SIG-M5 treated with dmso at 0.1 percent for 504 hours (cell line): ENCODE data around the gene ATXN7.

Experiments
- DNase-seq: peaks from one replicate; lab custom pipeline; 2025; ENCODE audit not compliant: unreplicated experiment; lab: John Stamatoyannopoulos, UW

ATXN7 gene

GRCh38 chr3:63863150-63864007, at the start of gene ATXN7, which contains the start of gene THOC7:
Gene ATXN7 (plus strand): TSS chr3:63863867. CDS start chr3:63912599, 48,732 bp downstream.
Gene THOC7 (minus strand): TSS chr3:63863805. CDS start chr3:63863790, 15 bp downstream.
- DNase-seq, result peak; percentile 78

- DNase-seq, result peak; percentile 37
These were observed 49.4 kb upstream of the ATXN7 start for GRCh38 chr3:63814237-63814636.

- DNase-seq, result no peak
These were observed 46.4 kb upstream of the ATXN7 start for GRCh38 chr3:63817225-63817624.

- peak; percentile 89 for DNase-seq
These were observed 45.2 kb upstream of the ATXN7 start for GRCh38 chr3:63818282-63819150.

- DNase-seq, result no peak
These were observed 44.6 kb upstream of the ATXN7 start, which contains the start of gene C3orf49 for GRCh38 chr3:63819151-63819398. Gene C3orf49 (plus strand): TSS chr3:63819299. CDS start chr3:63819472, 173 bp downstream.

GRCh38 chr3:63824309-63824708, 39.4 kb upstream of the ATXN7 start:
- no peak for DNase-seq

GRCh38 chr3:63830526-63830925, 33.1 kb upstream of the ATXN7 start:
- DNase-seq, result no peak

GRCh38 chr3:63832395-63832794, 31.3 kb upstream of the ATXN7 start:
- no peak for DNase-seq

GRCh38 chr3:63841704-63842103, 22.0 kb upstream of the ATXN7 start:
- no peak for DNase-seq

- no peak for DNase-seq
These were observed 21.5 kb upstream of the ATXN7 start for GRCh38 chr3:63842127-63842526.

GRCh38 chr3:63845215-63845614, 18.5 kb upstream of the ATXN7 start:
- no peak for DNase-seq

GRCh38 chr3:63847718-63848450, 15.8 kb upstream of the ATXN7 start:
- DNase-seq, result peak; percentile 77

GRCh38 chr3:63849175-63849574, 14.5 kb upstream of the ATXN7 start:
- no peak for DNase-seq

- no peak for DNase-seq
These were observed 12.4 kb upstream of the ATXN7 start for GRCh38 chr3:63851287-63851686.

GRCh38 chr3:63853106-63853505, 10.6 kb upstream of the ATXN7 start:
- DNase-seq, result no peak

- DNase-seq, result no peak
These were observed 8.2 kb upstream of the ATXN7 start for GRCh38 chr3:63855333-63855940.

- DNase-seq, result no peak
These were observed 6.4 kb upstream of the ATXN7 start for GRCh38 chr3:63857311-63857710.

- DNase-seq, result no peak
These were observed 2.9 kb upstream of the ATXN7 start for GRCh38 chr3:63860776-63861175.

- DNase-seq, result no peak
These were observed 2.4 kb upstream of the ATXN7 start for GRCh38 chr3:63861306-63861705.

- DNase-seq, result peak; percentile 48
These were observed 890 bp upstream of the ATXN7 start for GRCh38 chr3:63862804-63863149.
